GM21825 (cell line): ENCODE results near the gene SEMA3E.
A peak's percentile ranks its signal among the peaks of the same experiment; 100 is the strongest.
"Not testable (repeated sequence)": the region's sequence is repeated elsewhere in the genome, so short reads cannot be mapped to it uniquely, and the experiment has no call there.

Experiments
- ATAC-seq: cut with Tn5 transposase; IDR thresholded peaks from one replicate; pipeline ENCODE4 v1.9.1; 2021; ENCODE audit warnings: mild to moderate bottlenecking, moderate library complexity; ENCODE audit not compliant: unreplicated experiment

The SEMA3E gene

DNA sequence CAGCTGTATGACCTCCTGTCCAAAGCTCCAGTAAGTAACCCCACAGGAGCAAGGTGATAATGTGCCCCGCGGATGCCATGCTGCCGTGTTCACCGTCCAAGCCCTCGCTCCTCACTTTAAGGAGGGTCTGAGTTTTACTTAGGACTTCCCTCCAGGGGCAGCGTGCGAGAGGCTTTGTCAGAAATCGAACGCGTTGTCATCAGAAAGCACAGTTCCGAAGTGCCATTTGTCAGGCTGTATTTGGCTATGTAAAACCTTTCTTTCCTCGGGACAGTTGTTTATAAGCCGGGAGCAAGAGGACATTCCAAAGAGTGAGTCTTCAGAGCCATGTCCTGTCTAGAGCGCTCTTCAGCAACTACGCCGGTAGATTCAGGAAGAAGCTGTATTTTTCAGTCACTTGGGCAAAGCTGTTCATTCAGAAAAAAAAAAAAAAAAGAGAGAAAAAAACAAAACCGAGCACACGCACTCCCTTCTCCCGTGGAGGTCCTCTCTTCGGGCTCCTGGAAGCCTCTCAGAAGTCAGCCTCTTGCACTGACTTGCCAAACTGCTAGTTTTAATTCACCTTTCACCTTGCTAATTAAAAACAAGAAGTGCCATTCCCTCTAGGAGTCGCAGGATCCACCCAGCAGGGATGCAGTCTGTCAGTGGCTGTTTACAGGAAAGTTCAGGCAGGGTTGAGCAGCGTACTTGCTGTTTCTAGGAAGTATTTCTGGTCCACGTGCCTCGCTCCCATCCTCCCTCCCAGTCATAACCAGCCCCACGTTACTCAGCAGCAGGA, at the start of gene SEMA3E:
Gene SEMA3E (minus strand): TSS at position 676 of the 778 bp plus-strand sequence.
- ATAC-seq = no peak

DNA sequence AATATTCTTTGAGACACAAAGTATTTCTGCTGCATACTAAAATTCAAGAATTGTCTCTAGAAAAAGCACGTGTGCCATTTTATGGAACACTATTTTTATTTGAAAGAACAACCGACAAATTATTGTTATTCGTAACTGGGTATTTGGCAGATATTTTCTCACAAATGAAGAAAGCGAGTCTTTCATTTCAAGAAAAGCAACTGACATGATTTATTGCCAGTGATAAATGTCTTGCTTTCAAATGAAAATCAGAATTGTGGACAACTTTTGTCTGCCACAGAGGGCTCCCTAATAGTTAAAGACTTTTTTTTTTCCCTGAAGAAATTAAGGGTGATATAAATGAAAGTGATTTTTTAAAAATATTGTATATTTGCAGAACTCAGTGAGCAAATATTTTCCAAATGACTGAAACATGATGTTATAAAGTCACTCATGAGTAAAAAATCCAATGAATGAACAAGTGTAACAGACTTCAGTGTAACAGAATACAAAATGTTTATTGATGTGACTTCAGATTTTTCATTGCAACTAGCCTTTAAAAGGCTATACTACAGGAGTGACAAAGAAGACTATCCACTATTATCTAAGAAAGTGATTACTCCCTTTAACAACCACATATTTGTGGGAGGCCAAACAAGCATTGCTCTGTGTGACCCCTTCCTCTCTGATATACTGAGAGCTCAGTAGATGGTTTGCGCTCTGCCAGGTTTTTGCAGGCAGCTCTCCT, 49.0 kb upstream of the SEMA3E start:
- no peak for ATAC-seq

DNA sequence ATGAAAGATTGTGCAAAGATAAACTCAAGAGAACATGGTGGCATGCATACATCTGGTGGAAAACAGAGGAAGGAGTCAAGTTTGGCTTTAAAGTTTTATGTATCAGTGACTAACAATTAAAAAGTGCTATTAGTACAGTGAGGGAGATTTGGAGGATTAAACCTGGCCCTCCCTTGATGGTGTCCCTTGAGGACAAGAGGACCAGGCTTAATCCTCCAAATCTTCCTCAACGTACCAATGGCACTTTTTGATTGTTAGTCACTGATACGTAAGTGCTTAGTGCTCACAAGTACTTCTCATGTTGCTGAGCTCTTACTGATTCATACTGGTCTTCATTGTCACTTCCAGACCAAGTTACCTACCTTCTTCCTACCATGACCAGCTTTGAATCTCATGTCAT, 47.2 kb upstream of the SEMA3E start:
- ATAC-seq = no peak

DNA sequence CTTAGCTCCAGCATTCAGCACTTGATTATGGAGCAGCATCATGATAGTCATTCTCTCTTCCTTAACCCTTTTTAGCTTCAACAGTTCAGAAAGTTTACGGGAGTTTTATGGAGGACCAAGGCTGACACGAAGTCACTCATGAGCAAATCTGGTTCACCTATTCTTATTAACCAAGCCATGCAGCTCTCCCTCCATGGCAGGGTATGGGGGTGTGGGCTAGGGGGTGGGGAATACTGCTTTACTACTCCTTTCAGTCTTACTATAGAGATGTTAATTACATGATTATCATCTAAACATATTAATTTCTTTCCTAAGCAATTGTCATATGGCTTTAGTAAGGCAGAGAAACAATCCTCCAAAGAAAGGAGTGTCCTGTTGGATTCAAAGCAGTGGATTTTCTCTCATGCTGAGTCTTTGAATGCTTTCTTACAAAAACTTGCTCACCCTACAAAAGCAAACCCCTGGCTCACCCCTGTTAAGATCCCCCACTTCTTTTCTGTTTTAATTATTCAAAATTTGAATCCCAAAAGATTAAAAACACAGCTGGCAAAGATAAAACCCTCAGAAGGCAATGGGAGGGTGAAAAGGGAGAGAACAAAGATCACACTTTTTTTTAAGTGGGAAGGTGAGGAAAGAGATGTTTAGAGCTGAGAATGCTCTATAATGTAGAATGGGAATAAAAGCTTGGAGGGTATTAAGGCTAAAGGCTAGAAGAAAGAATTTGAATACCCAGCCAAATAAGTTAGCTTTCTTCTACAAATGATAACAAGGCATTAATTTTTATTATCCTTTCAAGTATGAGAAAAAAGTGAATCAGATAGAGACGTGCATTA, 46.4 kb upstream of the SEMA3E start:
- ATAC-seq = no peak

DNA sequence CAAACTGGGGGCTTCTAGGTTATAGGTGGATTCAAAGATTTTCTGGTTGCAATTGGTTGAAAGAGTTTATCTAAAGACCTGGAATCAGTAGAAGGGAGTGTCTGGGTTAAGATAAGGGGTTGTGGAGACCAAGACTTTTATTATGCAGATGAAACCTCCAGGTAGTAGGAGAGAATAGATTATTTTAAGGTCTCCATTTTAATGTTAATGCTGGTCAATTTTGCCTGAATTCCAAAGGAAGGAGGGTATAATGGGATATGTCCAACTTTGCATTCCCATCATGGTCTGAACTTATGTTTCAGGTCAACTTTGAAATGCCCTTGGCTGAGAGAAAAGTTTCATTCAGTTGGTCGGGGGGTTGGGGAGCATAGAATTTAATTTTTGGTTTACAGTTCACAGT, 44.3 kb upstream of the SEMA3E start:
- ATAC-seq = no peak

DNA sequence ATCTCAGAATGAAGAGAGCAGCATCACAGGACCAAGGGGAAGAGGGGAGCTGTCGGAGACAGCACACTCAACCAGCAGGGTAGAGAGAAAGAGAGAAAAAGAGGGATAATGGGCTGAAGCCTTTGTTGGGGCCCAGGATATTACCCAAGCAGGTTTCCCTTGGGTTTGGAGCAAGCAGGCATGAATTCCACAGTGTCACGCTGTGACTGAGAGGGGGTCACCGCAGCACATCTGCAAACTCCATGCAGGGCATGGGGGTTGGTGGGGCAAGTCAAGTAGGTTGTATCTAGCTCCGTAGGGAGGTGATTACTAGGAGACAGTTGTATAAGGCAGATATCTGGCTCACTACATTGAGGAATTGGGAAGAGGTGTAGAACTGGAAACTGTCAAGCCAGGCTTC, 42.2 kb upstream of the SEMA3E start:
- ATAC-seq = no peak

DNA sequence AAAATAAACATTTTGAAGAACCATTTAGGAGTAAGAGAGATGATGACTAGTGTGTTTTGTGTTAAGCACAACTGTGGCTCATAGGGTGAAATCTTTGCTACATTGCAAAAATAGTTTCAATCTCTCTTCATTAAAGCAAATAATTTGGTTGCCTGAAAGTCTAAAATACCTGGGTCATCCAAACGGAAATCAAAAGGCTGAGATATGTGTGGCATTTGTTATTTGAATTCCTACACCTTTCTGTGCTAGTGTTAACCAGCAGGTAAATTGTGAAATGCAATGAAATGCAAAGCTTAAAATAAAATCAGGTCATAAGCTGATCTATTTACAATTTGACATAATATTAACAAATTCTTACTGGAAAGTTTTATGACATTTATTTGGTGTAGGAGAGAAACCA, 40.9 kb upstream of the SEMA3E start:
- no peak for ATAC-seq

DNA sequence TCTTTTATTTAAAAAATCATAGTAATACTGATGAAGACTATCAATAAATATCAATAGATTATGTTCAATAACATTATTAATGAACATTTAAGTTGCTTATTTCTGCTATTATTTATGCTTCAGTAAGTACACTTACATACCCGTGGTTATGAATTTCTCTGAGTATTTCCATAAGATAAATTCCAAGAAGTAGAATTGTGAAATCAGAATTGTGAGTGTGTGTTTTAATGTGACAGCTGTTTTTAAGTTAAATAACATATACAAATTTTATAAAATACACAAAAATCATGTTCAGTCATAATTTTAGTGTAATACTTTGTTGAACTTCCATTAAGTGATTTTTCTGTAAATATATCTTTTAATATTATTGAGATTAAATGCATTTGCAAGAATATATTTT, 37.5 kb upstream of the SEMA3E start:
- ATAC-seq = no peak

DNA sequence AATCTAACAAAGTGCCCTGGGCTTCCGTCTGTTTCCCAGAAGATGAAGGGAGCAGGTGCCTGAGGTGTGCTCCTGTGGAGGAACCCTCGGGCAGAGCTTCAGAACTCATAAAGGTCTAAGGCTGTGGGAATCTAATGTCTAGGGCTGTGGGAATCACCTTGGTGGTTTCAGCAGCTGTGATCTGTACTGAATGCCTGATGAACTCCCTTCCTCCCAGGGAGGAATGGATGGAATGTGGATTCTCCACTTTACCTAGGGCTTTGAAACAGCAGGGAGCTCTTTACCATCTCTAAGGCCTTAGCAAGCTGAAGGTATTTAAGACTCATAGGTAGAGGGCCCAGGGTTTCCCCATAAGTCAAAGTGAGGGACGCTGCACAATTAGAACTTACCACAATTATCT, 36.0 kb upstream of the SEMA3E start:
- ATAC-seq = no peak

DNA sequence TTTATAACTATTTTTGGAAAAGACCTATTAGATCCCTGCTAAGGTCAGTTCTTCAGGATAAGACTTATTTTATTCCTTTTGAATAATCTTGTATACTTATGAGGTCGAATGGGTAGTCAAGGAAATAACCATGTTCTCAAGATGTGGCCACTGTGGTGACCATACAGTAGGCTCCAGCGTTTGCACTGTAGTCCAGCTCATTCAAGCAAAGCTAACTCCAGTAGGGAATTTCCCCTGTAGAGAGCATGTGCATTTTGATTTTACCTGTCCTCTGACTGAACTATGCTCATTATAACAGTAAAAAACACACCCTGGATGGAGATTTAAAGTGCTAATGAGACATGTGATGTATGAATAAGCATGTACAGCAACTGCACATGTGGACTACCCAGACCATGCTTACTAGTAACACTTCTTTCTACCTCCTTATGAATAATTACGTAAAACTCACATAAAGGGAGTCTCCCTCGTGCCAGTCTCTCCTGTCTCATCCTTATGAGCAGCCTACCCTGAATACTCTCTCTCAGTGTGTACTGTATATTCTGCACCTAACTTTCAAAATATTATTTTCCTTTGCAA, 32.4 kb upstream of the SEMA3E start:
- no peak for ATAC-seq

DNA sequence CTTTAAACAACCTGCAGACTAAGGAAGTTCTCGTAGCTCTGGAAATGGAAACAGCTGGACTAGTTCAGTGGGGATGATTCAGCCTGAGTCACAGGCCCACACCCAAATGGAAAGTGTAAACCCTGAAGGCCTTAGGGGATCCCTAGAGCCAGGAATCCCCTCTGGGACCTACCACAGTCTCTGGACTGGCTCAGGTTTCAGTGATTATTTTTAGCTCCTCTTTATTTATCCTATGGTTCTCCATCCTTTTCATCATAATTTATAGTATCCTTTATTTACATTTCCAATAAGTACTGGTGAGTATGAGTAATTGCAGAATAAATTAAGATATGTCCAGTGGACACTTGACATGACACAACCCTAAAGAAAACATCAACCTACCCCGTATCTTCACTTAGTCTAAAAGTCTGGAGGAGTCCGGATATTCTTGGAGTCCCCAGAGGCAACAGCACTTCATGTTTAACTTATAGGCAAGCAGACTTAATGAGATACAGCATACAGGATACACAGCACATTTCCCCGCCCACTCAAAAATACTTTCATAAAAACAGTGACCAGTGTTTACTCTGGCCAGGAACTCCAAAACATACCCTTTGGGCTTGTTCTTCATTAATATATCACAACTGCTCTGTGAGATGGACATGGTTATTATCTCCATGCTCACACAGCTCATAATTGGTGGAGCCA, 28.4 kb upstream of the SEMA3E start:
- ATAC-seq = no peak

DNA sequence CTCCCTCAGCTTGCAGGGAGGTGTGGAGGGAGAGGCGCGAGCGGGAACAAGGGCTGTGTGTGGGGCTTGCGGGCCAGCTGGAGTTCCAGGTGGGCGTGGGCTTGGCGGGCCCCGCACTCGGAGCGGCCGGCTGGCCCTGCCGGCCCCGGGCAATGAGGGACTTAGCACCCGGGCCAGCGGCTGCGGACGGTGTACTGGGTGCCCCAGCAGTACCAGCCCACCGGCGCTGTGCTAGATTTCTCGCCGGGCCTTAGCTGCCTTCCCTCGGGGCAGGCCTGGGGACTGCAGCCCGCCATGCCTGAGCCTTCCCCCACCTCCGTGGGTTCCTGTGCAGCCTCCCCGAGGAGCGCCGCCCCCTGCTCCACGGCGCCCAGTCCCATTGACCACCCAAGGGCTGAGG, 24.4 kb upstream of the SEMA3E start:
- not testable (repeated sequence) for ATAC-seq

DNA sequence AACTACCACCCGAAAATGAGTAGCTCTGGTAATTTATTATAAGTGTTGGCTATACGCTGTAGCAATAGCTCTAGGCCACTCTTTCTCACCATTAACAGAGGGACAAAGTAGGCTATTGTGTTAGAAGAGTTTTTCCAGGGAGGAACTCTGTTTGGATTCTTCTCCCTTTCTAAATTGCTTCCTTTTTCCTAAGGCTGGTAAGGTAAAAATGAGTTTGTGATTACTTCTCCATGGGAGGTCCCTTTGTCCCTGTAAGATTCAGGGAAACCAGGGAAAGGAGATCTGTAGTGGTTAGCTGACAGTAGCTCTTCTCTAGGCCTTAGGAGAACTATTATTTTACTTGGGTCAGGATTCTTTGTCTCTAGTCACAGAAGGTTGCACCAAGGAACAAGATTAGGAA, 23.2 kb upstream of the SEMA3E start:
- ATAC-seq = no peak

DNA sequence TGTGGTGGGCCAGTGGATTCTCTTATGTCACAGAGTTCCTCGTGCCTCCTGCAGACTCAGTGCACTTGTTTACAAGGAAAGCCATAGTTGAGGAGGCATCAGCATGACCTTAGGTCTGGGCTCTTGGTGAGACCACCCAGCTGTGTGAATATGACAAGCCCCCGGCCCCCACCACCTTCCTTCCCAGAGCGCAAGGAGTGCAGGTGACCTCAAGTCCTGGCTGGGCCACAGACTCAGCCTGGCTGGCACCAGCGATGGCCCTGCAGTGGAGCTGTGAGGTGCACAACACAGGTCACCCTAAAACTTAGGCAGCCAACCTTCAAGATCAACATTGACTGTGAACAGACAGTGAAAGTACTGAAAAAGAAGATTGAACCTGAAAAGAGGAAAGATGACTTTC, 14.2 kb upstream of the SEMA3E start:
- no peak for ATAC-seq

DNA sequence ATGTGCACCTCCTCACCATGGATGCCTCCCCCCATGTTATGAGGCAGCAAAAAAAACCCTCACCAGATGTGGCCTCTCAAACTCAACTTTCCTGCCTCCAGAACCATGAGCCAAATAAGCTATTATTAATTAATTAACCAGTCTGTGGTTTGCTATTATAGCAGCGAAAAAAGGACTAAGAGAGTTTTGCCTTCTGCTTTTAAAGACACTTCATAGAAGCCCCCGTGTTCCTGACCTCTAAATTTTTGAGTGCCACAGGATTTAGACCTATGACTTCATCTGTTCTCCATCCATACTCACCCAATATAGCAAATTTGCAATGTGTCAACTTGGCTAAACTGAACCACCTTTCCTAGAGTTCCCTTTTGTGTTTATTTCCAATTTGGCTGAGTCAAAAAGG, 9.2 kb upstream of the SEMA3E start:
- ATAC-seq = no peak

DNA sequence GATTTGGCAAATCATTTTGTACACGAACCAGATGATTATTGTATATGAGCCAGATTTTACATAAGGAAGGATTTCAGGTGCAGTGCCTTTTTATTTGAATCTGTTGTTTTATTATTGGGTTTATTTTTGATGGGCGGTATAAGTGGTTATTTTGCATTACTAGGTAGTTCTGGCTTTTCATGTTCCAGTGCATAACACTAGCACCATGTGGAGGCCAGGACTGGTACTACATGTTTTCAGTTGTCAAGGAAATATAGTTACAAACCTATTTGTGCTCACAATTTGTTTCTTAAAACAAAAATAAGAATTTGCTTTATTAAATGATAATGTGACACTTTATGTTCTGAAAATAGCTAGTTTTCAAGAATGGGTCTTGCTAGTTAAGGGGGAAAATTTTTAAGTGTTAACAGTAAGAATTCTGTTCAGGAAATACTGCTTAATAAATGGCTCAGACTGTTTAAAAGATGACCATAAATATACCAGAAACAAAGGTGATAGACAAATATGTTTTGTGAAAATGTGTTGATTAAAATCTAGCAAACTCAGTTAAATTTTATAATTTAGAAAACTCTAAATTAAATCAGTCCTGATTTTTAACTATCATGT, 7.1 kb upstream of the SEMA3E start:
- peak; percentile 88 for ATAC-seq

DNA sequence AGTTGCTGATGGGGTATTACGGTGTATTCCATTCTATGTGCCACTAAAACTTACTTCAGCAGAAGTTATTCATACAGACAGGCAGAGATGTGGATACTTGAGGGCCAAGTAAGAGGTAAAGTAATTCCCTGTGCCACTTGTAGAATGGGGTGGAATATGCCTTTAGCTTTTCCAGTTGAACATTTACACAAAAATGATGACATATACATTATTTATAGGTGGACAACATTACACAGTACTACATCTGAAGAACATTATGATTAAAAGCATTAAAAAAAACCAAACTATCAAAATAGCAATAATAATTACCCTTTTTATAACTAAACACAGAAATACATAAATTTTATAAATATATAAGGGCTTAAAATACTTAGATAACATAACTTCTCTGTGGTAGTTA, 3.5 kb upstream of the SEMA3E start:
- no peak for ATAC-seq

DNA sequence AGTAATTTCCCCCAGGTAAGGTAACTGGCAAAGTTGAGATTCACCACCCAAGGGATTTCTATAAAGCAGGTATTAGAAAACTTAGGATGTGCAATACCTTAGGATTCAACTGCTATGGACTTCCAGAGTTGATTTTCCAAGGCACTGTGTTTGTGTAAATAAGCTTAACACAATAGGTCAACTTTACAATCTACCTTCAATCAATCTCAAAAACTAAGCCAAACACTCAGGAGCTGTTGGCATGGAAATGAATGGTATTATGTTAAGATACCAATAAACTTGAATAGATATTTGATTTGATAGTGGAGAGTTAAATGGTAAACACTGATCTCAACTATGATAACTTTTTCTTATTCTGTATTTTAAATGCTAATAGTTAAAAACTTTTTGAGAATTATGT, 762 bp upstream of the SEMA3E start:
- no peak for ATAC-seq

DNA sequence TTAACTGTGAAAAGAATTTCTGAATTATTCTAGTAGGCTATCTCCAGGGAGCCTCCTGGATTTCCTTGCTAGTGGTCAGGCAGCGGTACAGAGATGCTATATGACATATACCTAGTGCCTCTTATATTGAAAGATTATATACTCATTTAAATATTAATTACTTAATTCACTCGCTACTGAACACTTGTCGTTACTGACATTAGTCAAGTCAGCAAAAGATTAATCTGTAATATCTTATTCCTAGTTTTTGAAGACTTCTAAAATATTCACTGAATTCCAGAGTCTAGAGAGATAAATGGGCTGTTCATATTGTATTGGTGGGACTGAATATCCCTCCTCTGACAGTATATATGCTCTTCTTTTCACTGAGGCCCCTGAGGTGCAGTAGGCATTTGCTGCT, 2.9 kb downstream of the SEMA3E start:
- no peak for ATAC-seq

DNA sequence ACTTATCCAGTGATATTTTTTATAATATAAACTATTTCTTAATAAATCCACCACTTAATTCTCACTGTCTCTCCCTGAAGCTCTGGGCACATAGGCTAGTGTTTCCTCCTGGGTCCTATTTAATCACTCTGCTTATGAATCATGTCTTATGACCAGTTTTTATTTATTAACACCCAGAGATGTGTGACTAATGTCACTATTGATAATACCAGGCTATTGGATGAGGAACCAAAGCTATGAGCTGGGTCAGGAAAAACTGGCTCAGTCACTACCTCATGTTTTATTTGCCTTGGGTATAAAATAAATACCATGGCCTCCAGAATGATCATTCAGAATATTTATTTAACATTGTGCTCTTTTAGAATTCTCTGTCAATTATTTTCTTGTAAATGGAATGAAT, 5.2 kb downstream of the SEMA3E start:
- no peak for ATAC-seq
